NCI-H2227 (cell line): ENCODE measurements around the gene C2CD4C.
"Not testable (repeated sequence)": the region's sequence is repeated elsewhere in the genome, so short reads cannot be mapped to it uniquely, and the experiment has no call there.

Source experiments
- DNase-seq: peaks from one replicate; lab custom pipeline; 2025; ENCODE audit not compliant: unreplicated experiment; lab: John Stamatoyannopoulos, UW

The C2CD4C gene

DNA sequence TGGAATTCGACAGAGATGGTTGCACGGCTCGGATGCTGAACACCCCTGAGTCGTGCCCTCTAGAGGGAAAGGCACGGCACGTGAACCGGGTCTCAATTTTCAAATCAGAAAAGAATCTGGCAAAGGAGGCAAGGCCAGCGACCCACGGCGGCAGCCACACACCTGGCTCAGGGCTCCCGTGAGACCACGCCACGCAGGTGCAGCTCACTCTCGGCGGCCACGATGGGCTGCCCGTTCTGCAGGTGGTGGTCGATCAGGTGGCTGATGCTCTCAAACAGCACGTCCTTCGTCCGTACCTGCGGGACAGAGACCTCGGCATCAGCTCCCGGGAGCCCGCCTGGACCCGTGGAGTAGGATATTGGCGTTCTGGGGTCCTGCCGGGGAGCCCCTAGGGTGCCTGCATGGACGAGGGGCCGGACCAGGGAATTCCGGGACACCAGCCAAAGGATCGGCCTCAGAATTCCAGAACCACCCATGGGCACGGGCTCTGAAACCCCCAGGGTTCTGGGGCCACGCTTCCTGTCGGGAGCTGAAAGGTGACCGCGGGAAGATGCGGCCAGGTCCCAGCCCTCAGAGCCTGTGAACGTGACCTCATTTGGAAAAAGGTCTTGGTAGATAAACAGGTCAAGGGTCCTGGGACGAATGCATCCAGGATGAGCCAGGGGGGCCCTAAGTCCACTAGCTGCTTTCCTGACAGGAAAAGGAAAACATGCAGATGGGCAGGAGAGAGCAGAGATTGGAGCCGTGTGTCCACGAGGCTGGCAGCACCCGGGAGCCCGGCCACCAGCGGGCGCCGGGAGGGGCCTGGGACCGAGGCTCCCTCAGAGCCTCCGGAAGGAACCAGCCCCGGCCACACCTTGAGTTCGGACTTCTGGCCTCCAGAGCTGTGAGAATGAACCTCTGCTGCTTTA lies 10.1 kb upstream of the C2CD4C start:
- DNase-seq: no peak

DNA sequence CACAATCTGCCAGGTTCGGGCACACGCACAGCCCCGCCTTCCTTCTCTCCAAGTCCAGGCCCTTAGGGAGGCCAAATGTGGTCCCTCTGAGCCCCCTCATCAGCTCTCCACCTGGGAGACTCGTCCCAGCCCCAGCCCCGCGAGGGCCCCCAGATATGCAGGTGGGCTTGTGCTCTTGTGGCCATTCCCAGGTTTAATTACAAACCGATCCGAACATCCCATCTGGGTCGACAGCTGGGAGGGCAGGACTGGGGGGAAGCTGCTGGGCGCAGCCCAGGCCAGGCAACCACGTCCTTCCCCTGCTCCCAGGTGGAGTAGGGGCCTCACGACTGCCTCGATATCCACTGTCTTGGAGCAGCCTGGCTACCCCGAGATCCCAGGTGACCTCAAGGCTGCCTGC lies 7.5 kb upstream of the C2CD4C start:
- no peak for DNase-seq

DNA sequence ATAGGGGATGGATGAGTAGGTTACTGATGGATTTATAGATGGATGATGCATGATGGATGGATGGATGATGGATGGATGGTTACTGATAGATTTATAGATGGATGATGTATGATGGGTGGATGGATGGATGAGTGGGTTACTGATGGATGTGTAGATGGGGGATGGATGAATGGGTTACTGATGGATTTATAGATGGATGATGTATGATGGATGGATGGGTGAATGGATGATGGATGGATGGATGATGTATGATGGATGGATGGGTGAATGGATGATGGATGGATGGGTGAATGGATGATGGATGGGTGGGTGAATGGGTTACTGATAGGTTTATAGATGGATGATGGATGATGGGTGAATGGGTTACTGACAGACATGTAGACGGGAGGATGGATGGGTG lies 6.3 kb upstream of the C2CD4C start:
- no peak for DNase-seq

DNA sequence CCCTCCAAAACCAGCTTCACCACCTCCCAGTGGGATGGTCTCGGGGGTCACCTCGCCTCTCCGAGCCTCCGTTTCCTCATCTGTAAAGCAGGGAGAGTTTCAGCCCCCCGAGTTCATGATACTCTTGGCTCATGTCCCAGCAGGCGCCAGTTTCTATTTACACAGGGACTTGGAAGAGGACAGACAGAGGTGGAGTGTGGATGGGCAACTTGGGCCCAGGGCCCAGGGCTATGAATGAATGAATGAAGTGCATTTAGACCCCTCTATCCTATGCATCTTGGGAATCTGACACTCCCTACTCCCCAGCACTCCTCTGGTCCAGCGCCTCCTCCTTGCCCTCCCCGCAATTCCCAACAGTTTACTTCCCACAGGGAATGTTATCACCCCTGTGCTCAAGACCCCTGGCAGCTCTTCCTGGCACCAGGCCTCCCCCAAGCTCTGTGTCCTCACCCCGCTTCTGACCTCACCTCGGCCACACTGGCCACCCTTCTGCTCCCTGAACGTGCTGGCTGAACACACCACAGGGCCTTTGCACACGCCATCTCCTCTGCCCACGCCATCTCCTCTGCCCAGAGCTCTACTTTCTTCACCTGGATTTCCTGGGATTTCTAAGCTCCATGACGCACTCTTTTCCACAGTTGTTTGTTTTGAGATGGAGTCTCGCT lies 4.9 kb upstream of the C2CD4C start:
- no peak for DNase-seq

- DNase-seq: no peak
Measured at GRCh38 chr19:412356-413355, 3.7 kb upstream of the C2CD4C start.

DNA sequence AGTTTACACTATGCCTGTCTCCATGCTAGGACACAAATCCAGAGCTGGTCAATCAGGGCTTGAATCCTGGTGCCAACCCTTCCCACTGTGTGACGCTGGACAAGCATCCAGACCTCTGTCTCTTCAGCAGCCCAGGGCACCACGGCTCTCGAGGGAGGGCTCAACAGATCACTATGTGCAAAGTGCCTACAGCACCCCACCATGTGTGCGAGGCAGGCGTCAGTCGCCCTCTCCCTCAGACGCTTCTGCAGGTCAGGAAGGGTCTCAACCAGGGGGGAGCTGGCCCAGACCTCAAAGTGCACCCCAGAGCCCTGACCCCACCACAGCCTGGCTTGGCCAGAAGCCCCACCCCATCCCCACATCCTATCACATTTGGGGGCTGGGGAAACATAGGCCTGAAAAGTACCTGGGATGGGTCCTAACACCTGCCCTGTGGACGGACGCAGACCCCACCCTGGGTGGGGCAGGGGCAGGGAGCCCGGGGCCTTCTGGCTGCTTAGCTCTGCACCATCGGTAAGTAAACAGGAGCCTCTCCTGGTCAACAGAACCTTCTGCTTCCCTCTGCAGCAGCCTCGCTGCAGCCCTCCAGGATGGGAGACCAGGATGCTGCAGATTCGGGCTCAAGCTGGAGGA lies 2.9 kb upstream of the C2CD4C start:
- no peak for DNase-seq

- not testable (repeated sequence) for DNase-seq
Measured at GRCh38 chr19:411121-411722, 2.3 kb upstream of the C2CD4C start.

DNA sequence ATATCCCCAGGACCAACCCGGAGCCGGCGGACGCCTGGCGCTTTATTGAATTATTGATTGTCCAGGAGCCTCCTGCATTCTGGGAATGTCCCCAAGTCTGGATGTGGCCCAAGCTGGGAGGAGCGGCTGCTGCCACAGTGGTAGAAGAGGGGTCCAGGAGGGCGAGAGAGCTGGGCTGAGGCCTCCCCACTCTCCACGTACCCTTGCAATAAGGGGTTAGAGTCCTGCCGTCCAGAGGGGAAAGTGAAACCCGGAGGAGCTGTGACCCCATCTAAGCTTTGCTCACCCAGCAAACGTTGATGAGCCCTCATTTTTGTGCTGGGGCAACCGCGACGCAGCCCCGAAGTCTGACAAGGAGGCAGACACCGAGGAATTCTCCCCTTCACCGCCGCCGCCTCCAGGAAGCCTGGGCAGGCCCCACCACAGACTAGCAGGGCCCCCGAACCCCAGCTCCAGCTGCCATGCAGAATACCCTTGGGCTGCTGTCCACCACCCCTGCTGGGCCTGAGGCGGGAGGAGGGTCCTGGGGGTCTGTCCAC lies 1.4 kb upstream of the C2CD4C start:
- no peak for DNase-seq

DNA sequence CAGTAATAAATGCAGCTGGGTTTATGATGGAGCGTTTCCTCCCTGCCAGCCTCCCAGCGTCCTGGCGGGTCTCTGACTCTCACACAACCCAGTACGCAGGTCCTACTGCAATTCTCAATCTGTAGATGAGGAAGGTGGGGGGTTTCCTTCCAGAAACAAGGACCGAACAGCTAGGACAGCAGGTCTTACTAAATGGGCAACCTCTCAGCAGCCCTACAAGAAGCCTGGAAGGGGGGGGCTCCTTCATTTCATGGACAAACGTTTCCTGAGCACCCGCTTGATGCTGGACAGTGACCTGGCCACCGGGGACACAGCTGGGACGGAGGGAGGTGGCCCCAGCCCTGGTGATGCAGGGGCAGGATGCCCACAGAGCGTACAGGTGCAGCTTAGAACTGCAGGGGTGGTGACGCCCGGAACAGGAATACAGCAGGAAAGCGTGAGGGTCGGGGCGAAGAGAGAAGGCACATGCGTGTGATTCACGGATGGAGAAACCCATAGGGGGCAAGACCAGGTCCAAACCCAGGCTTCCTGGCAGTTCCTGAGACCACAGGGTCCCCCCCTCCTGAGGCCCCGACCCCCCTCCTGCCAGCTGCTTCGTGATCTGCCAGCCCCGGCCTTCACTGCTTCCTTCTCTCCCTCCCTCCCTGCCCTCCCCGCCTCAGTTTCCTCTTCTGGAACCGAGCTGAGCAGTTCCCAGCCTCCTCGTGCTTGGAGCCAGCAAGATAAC lies 732 bp upstream of the C2CD4C start:
- DNase-seq: peak; percentile 57

- peak; percentile 43 for DNase-seq
Measured at GRCh38 chr19:408441-408901, 476 bp downstream of the C2CD4C start.

GRCh38 chr19:407511-408440 lies 1.2 kb downstream of the C2CD4C start:
- DNase-seq: no peak

DNA sequence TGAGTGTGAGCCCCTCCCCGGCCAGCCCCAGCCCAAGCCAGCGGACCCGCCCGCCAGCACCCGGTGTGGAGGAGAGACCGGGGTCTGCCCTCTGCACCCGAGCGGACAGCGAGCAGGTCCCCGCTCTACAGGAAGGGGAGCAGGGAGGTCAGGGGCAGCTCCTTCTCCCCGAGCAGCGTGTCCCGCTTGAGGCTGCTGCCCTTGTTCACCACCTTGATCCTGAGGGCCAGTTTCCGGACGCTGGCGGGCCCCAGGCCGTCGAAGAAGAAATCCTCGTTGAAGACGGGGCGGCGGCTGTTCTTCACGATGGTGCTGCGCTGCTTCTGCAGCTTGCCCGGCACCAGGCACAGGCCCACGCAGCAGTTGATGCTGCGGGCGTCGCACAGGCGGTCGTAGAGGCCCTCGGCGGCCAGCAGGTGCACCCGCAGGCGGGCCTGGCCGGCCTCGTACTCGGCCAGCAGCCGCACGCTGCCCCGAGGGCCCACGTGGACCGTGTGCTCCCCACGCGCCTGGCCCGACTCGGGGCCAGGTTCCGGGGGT lies 1.9 kb downstream of the C2CD4C start:
- no peak for DNase-seq

GRCh38 chr19:406135-406781 lies 2.7 kb downstream of the C2CD4C start:
- no peak for DNase-seq

DNA sequence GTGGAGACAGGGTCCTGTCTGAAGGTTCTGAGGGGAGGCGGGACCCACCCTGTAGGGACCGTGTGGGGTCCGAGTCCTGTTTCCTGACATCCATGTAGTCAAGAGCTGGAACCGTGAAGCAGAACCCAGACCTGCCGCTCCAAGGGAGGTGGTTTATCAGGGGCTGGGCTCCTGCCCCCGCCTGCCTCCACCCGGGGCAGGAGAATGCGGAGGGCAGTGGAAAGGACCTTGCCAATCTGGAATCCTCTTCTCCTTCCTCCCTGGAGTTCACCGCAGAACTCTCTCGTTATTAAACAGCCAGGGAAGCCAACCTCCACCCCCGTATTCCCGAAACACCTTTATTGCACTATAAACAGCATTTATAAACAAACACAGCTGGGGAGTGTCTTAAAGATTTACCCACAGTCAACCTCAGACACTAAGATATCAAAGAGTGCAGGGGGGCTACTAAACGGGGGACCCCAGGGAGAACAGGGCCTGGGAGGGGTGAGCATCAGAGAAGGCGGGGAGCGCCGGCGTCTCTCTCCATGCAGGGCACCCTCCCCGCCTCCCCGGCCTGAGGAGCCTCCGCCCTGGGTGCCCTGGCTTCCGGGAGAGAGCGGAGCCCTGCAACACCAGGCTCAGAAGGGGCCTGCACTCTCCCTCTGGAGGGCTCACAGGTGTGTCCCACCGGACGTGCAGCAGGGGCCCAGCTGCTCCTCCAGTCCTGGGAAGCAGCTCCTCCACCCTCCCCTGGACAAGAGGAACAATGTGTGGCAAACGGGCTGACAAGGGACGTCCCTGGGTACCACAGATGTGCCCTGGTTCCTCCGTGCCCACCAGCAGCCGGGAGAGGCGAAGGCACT lies 3.6 kb downstream of the C2CD4C start:
- DNase-seq: no peak

- DNase-seq: no peak
Measured at GRCh38 chr19:403221-404027, 5.5 kb downstream of the C2CD4C start.

GRCh38 chr19:402786-403185 lies 6.2 kb downstream of the C2CD4C start:
- no peak for DNase-seq
